ENCODE data around the gene ZSWIM4. TPM values are rescaled to one million over a fixed set of nuclear protein-coding genes. Genes with fewer than 3 reads are reported as not detected.
A peak's percentile ranks its signal among the peaks of the same experiment; 100 is the strongest.

Gene ZSWIM4
- total and polyA plus RNA-seq, 3 donors from 2014 or later: 3.4 to 10.0 (median 4.7) TPM

DNA sequence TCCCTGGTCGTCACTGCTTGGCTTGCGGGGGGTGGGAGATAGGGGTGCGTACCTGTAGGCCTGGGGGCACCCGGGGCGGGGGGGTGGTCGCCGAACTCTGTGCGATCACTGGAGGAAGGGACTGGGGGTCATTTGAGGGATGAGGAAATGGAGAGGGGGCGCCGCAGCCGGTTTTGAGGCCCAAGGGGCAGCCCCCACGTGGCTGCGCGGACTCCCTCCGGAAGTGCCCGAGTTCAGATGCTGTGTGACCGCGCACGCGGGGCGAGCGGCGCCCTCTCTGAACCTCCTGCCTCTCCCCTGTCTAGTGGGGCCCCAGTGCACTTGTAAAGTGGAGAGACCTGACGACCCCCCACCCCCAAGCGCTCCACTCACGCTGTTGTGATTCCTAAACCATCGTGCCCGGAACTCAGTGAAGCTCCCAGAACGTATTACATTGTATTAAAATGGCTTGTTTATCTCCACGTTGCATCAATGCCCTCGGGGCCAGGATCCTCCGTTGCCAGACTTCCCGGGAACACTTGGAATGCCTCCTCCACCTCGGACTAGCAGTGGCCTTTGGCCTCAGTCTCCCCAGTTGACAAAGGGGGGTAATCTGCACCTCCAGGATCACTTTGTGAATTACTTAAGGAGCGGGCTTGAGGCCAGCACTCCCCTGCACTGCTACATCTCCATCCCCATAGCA, 78.7 kb downstream of the ZSWIM4 start:
- DNase-seq: peak; percentile 81
- H3K4me1 ChIP-seq: peaks cover 12% of the 10 kb centered on the region
- peak overlapping the region in 1 of 2 donors; percentile 58 for H3K4me3 ChIP-seq
- H3K27me3 ChIP-seq: no peaks in the 10 kb centered on the region
- no peaks in the 10 kb centered on the region for H3K36me3 ChIP-seq (ENCODE audit: low read depth, missing control alignments)
- no peaks in the 10 kb centered on the region for H3K9me3 ChIP-seq
- H3K27ac ChIP-seq: peak overlapping the region in 1 of 2 donors; percentile 24
- 31 to 49% methylated on average over 30 to 34 of the region's 35 CpGs for WGBS, 2 donors
- TF ChIP-seq POLR2A (IDR thresholded peaks at IDR 0.05): no peak
- TF ChIP-seq, protein P1, sequence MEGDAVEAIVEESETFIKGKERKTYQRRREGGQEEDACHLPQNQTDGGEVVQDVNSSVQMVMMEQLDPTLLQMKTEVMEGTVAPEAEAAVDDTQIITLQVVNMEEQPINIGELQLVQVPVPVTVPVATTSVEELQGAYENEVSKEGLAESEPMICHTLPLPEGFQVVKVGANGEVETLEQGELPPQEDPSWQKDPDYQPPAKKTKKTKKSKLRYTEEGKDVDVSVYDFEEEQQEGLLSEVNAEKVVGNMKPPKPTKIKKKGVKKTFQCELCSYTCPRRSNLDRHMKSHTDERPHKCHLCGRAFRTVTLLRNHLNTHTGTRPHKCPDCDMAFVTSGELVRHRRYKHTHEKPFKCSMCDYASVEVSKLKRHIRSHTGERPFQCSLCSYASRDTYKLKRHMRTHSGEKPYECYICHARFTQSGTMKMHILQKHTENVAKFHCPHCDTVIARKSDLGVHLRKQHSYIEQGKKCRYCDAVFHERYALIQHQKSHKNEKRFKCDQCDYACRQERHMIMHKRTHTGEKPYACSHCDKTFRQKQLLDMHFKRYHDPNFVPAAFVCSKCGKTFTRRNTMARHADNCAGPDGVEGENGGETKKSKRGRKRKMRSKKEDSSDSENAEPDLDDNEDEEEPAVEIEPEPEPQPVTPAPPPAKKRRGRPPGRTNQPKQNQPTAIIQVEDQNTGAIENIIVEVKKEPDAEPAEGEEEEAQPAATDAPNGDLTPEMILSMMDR (IDR thresholded peaks at IDR 0.05): no peak
- intact Hi-C loops (cut with DNase I; ENCODE audit: low total_unique reads): loop anchor here (10.0 kb wide), 1 partner anchor 279 kb away; no protein-coding TSS in a partner anchor

- intact Hi-C loops (cut with DNase I; ENCODE audit: low total_unique reads): loop anchor here (10.0 kb wide), 1 partner anchor 281 kb away; no protein-coding TSS in a partner anchor
- Histone ChIP-seq H3K27me3 (no peaks in the 10 kb centered on the region), H3K27ac (no peak overlapping the region), H3K9me3 (no peaks in the 10 kb centered on the region), H3K4me1 (peaks cover 25% of the 10 kb centered on the region), H3K4me3 (no peak overlapping the region), H3K36me3 (ENCODE audit: low read depth, missing control alignments) (no peaks in the 10 kb centered on the region)
- WGBS, 2 donors: 94 to 97% methylated on average over 2 to 5 of the region's 5 CpGs
- TF ChIP-seq, protein P1 (IDR thresholded peaks at IDR 0.05): no peak
- TF ChIP-seq POLR2A (IDR thresholded peaks at IDR 0.05): no peak
- DNase-seq: no peak
Observed at GRCh38 chr19:13875824-13876223, 80.6 kb downstream of the ZSWIM4 start.

DNA sequence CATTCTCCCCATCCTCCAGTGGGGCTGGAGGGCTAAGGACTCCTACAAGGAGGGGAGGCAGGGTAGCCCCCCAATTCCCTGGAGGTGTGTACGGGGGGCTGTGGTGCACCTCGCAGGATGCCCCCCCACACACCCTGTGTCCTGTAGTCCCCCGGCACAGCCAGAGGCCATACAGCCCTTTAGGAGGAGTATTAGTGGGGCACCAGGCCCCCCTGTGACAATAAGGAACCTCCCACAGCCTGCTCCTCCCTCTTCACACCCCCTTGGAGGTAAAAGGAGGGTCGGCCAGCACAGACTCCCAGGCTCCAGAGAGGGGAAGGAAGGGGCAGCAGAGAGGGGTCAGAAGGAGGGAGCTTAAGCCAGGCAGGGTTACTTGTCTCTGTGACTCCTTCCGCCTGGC, 81.6 kb downstream of the ZSWIM4 start, which contains the start of gene NANOS3:
TSS of gene NANOS3 (plus strand) at position 301 of the 400 bp plus-strand sequence. CDS start 115 bp downstream, outside the sequence.
- Histone ChIP-seq H3K36me3 (ENCODE audit: low read depth, missing control alignments) (no peaks in the 10 kb centered on the region), H3K27me3 (no peaks in the 10 kb centered on the region), H3K9me3 (no peaks in the 10 kb centered on the region), H3K4me3 (no peak within 1 kb of the TSS), H3K27ac (no peak within 1 kb of the TSS), H3K4me1 (peaks cover 35% of the 10 kb centered on the region)
- DNase-seq: no peak
- WGBS, 2 donors: 38 to 52% methylated on average over 2 to 5 of the region's 5 CpGs
- TF ChIP-seq POLR2A (IDR thresholded peaks at IDR 0.05): no peak
- TF ChIP-seq, protein P1 (IDR thresholded peaks at IDR 0.05): no peak
- intact Hi-C loops (cut with DNase I; ENCODE audit: low total_unique reads): loop anchor here (10.0 kb wide), 1 partner anchor 282 kb away; no protein-coding TSS in a partner anchor

DNA sequence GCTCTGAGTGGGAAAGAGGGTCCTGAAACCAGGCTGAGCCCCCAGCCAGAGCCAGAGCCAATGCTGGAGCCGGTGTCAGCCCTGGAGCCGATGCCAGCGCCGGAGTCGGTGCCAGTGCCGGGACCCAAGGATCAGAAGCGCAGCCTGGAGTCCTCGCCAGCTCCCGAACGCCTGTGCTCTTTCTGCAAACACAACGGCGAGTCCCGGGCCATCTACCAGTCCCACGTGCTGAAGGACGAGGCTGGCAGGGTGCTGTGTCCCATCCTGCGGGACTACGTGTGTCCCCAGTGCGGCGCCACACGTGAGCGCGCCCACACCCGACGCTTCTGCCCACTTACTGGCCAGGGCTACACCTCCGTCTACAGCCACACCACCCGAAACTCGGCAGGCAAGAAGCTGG, 82.1 kb downstream of the ZSWIM4 start:
- Histone ChIP-seq H3K27me3 (no peaks in the 10 kb centered on the region), H3K9me3 (no peaks in the 10 kb centered on the region), H3K4me1 (peaks cover 39% of the 10 kb centered on the region), H3K4me3 (no peak overlapping the region), H3K36me3 (ENCODE audit: low read depth, missing control alignments) (no peaks in the 10 kb centered on the region), H3K27ac (no peak overlapping the region)
- TF ChIP-seq, protein P1 (IDR thresholded peaks at IDR 0.05): no peak
- no peak for TF ChIP-seq POLR2A (IDR thresholded peaks at IDR 0.05)
- intact Hi-C loops (cut with DNase I; ENCODE audit: low total_unique reads): loop anchor here (10.0 kb wide), 1 partner anchor 283 kb away; no protein-coding TSS in a partner anchor
- 90 to 91% methylated on average over 19 to 25 of the region's 27 CpGs for WGBS, 2 donors
- no peak for DNase-seq
